OCI-LY7 (cell line): ENCODE data around the gene COL6A3. TPM values are rescaled to one million over a fixed set of nuclear protein-coding genes. Genes with fewer than 3 reads are reported as not detected.

ENCODE experiments used
- BruUV-seq: library from RNA; stranded (reverse); fragments of 400-500 nt; replicated peaks from 2 replicates; lab custom pipeline; 2021; lab: Mats Ljungman, UMichigan
- CTCF ChIA-PET: fragments of 300-600 bp; sonication (Branson Sonifier 250); formaldehyde crosslinking; loops from one replicate; lab custom pipeline; 2022; ENCODE audit warnings: antibody characterized with exemption; ENCODE audit not compliant: unreplicated experiment; lab: Charles Lee
- POLR2A ChIA-PET: fragments of 300-600 bp; sonication (Branson Sonifier 250); formaldehyde crosslinking; loops from one replicate; lab custom pipeline; 2022; ENCODE audit warnings: antibody characterized with exemption; lab: Charles Lee
- DNase-seq: peaks from one replicate; pipeline ENCODE4 v3.0.0-alpha.2; 2015; ENCODE audit warnings: low spot score
- H2AFZ ChIP-seq: fragments of 200-600 bp; sonication (generic), shearing (Covaris generic); 2 replicates; pipeline ENCODE4 v1.6.1; 2014; ENCODE audit warnings: mild to moderate bottlenecking, antibody characterized with exemption, low read length, moderate library complexity
- H3K27ac ChIP-seq: fragments of 200-600 bp; sonication (generic); 2 replicates; pipeline ENCODE4 v1.5.1; 2014; ENCODE audit warnings: mixed run types, low read depth, mild to moderate bottlenecking, moderate library complexity, low read length, inconsistent platforms; ENCODE audit not compliant: poor library complexity, severe bottlenecking
- H3K36me3 ChIP-seq: fragments of 200-600 bp; sonication (generic); 2 replicates; pipeline ENCODE4 v1.6.1; 2014; ENCODE audit warnings: mild to moderate bottlenecking, antibody characterized with exemption, low read length, moderate library complexity, mixed read lengths; ENCODE audit not compliant: insufficient read depth
- H3K4me1 ChIP-seq: fragments of 200-600 bp; sonication (generic); 2 replicates; pipeline ENCODE4 v1.5.1; 2014; ENCODE audit warnings: mild to moderate bottlenecking, low read length; ENCODE audit not compliant: insufficient read depth, poor library complexity, severe bottlenecking
- H3K4me2 ChIP-seq: fragments of 200-600 bp; sonication (generic); 2 replicates; pipeline ENCODE4 v1.6.1; 2014; ENCODE audit warnings: mild to moderate bottlenecking, low read length
- H3K4me3 ChIP-seq: fragments of 200-600 bp; sonication (generic); 2 replicates; pipeline ENCODE4 v1.5.1; 2014; ENCODE audit warnings: mild to moderate bottlenecking, low read depth, low read length; ENCODE audit not compliant: poor library complexity, severe bottlenecking
- H3K79me2 ChIP-seq: fragments of 200-600 bp; sonication (generic); 2 replicates; pipeline ENCODE4 v1.6.1; 2016; ENCODE audit warnings: low read depth, mild to moderate bottlenecking, low read length, moderate library complexity, mixed read lengths; ENCODE audit not compliant: insufficient read depth
- H3K9me2 ChIP-seq: fragments of 200-600 bp; sonication (generic); 2 replicates; pipeline ENCODE4 v1.6.1; 2016; ENCODE audit warnings: mild to moderate bottlenecking, low read length, mixed read lengths; ENCODE audit not compliant: insufficient read depth
- H3K9me3 ChIP-seq: fragments of 200-600 bp; sonication (generic); 2 replicates; pipeline ENCODE4 v1.6.1; 2014; ENCODE audit warnings: mild to moderate bottlenecking, mixed run types, low read length, mixed read lengths
- H4K20me1 ChIP-seq: fragments of 200-600 bp; sonication (generic); 2 replicates; pipeline ENCODE4 v1.6.1; 2014; ENCODE audit warnings: mild to moderate bottlenecking, antibody characterized with exemption, low read length, moderate library complexity, mixed read lengths; ENCODE audit not compliant: insufficient read depth
- EZH2phosphoT487 ChIP-seq: fragments of 200-600 bp; sonication (generic); IDR thresholded peaks from 2 replicates; pipeline ENCODE4 v1.6.1; 2018; ENCODE audit warnings: low read depth, borderline replicate concordance, mild to moderate bottlenecking, mixed run types, antibody characterized with exemption, low read length, moderate library complexity, mixed read lengths
- intact Hi-C: fragments of 100-400 bp; cut with micrococcal nuclease; formaldehyde crosslinking; loops from one replicate; pipeline ENCODE4 v1.10.0; 2022; ENCODE audit not compliant: unreplicated experiment
- total RNA-seq, 2 experiments: library from RNA; depleted of rRNA in 1 of 2; stranded (reverse); fragments of >200 nt in 1 of 2; shearing (Covaris generic) in 1 of 2; gene quantifications; 2 replicates each; pipeline ENCODE4 v1.2.3, GENCODE V29; 2014 to 2022
- TF ChIP-seq, protein P1 (sequence below): fragments of 200-600 bp; sonication (generic); conservative IDR thresholded peaks from 2 replicates; pipeline ENCODE4 v1.5.1; 2014; ENCODE audit warnings: mild to moderate bottlenecking, antibody characterized with exemption, low read length, moderate library complexity, mixed read lengths

The COL6A3 gene
- total RNA-seq, 2 experiments from 2014 or later = not detected

DNA sequence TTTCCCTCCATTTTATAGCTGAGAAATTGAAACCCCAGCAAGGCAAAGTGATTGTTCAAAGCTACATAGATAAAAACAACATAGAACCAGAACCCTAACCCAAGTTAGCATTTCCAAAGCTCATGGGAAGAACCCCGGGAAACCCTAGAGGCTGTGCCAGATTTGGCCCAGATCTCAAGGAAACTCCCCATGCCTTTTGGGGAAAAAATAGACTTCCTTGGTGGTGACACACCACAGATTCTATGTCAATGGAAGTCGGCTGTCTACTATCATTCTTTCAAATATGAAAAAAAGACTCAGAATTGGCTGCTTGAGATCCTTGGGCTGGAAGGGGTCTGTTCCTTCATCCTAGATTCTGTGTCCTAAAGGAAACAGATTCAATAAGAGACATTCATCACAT lies 8.4 kb downstream of the COL6A3 start:
- Histone ChIP-seq H3K4me1 (no peaks in the 10 kb centered on the region), H3K27ac (no peak overlapping the region), H3K4me2 (no peak overlapping the region), H3K4me3 (no peak overlapping the region), H3K9me2 (no peaks in the 10 kb centered on the region), H3K36me3 (no peaks in the 10 kb centered on the region), H3K79me2 (no peaks in the 10 kb centered on the region), H4K20me1 (no peaks in the 10 kb centered on the region), H3K9me3 (no peaks in the 10 kb centered on the region), H2AFZ (no peak overlapping the region)
- no TSS peak for BruUV-seq
- no peak for DNase-seq
- intact Hi-C loops = no loop called here
- ChIA-PET CTCF (no interaction called here), POLR2A (no interaction called here)
- TF ChIP-seq EZH2phosphoT487 = no peak
- TF ChIP-seq, protein P1, sequence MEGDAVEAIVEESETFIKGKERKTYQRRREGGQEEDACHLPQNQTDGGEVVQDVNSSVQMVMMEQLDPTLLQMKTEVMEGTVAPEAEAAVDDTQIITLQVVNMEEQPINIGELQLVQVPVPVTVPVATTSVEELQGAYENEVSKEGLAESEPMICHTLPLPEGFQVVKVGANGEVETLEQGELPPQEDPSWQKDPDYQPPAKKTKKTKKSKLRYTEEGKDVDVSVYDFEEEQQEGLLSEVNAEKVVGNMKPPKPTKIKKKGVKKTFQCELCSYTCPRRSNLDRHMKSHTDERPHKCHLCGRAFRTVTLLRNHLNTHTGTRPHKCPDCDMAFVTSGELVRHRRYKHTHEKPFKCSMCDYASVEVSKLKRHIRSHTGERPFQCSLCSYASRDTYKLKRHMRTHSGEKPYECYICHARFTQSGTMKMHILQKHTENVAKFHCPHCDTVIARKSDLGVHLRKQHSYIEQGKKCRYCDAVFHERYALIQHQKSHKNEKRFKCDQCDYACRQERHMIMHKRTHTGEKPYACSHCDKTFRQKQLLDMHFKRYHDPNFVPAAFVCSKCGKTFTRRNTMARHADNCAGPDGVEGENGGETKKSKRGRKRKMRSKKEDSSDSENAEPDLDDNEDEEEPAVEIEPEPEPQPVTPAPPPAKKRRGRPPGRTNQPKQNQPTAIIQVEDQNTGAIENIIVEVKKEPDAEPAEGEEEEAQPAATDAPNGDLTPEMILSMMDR = no peak

DNA sequence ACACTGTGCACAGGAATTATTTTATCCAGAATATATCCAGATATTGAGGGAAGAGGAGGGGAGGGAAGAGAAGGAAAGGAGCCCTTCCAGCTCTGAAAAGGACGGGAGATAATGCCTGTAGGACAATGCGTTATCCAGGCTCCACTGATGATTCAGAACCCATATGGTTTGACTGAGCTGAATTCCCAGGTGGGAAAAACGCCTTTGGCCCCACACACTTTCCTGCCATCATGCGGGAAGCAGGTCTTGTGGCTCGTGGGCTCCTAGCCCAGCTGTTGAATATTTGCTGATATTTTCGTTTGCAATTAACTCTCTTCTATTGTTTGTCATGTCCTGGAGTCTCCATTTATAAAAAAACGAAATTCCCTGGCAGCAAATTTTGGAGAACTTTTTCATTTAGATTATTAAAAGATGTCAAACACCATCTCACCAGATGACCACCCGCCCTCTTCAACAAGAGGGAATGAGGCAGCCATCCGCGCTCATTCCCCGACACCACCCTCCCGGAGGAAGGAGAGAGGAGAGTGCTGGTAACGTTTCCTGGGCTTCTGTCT lies 8.9 kb downstream of the COL6A3 start:
- TF ChIP-seq EZH2phosphoT487 = no peak
- TF ChIP-seq, protein P1 = no peak
- H3K27ac ChIP-seq = no peak overlapping the region
- H3K79me2 ChIP-seq = no peaks in the 10 kb centered on the region
- BruUV-seq = no TSS peak
- no peaks in the 10 kb centered on the region for H3K9me3 ChIP-seq
- no peak overlapping the region for H3K4me2 ChIP-seq
- intact Hi-C loops = no loop called here
- ChIA-PET CTCF (no interaction called here), POLR2A (no interaction called here)
- no peak overlapping the region for H2AFZ ChIP-seq
- H3K9me2 ChIP-seq = no peaks in the 10 kb centered on the region
- no peaks in the 10 kb centered on the region for H3K4me1 ChIP-seq
- no peak overlapping the region for H3K4me3 ChIP-seq
- no peaks in the 10 kb centered on the region for H4K20me1 ChIP-seq
- DNase-seq = no peak
- H3K36me3 ChIP-seq = no peaks in the 10 kb centered on the region

- Histone ChIP-seq H3K4me3 (no peak overlapping the region), H4K20me1 (no peaks in the 10 kb centered on the region), H3K36me3 (no peaks in the 10 kb centered on the region), H2AFZ (no peak overlapping the region), H3K9me3 (no peaks in the 10 kb centered on the region), H3K79me2 (no peaks in the 10 kb centered on the region), H3K9me2 (no peaks in the 10 kb centered on the region), H3K4me1 (no peaks in the 10 kb centered on the region), H3K4me2 (no peak overlapping the region), H3K27ac (no peak overlapping the region)
- no TSS peak for BruUV-seq
- POLR2A ChIA-PET = no interaction called here
- CTCF ChIA-PET = interaction anchor here (0.5 kb wide), 1 partner anchor 265 kb away, joined by 3 read pairs; no protein-coding TSS in a partner anchor
- no peak for TF ChIP-seq EZH2phosphoT487
- TF ChIP-seq, protein P1 = no peak
- no peak for DNase-seq
- intact Hi-C loops = no loop called here
These were observed 9.6 kb downstream of the COL6A3 start for GRCh38 chr2:237404413-237404812.
